ENCODE measurements around the gene DMBT1. TPM values are rescaled to one million over a fixed set of nuclear protein-coding genes. Genes with fewer than 3 reads are reported as not detected.

Gene DMBT1
- total and polyA plus RNA-seq, 4 donors = 0.03 TPM; not detected in 3

DNA sequence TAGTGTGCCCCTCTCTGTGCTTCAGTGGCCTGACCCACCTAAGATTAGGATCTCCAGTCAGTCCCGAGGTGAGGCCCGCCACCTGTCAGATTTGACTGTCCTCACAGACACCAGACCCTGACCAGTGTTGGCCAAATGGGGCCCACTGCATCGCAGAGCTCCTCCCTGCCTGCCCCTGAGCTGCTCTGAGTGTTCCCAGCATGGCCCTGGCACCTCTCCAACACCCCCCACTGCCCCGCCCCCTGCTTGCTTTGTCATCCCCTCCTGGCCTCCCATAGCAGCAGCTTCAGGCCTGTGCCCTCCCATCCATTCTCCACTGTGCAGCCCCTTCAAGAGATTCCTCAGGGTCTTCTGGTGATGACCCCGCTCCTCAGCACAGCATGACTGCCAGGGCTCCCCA is 71.5 kb downstream of the DMBT1 start:
- TF ChIP-seq EGR1 (IDR thresholded peaks at IDR 0.05; ENCODE audit: low read depth in 2 of 2) (no peak), JUND (IDR thresholded peaks at IDR 0.05) (no peak), RAD21 (IDR thresholded peaks at IDR 0.05) (no peak), SP1 (IDR thresholded peaks at IDR 0.05) (no peak), HNF4A (conservative IDR thresholded peaks at IDR 0.05) (no peak), FOXA1 (IDR thresholded peaks at IDR 0.05) (no peak), REST (IDR thresholded peaks at IDR 0.05) (no peak)
- TF ChIP-seq, protein P1, sequence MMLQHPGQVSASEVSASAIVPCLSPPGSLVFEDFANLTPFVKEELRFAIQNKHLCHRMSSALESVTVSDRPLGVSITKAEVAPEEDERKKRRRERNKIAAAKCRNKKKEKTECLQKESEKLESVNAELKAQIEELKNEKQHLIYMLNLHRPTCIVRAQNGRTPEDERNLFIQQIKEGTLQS (IDR thresholded peaks at IDR 0.05) = no peak
- no peak overlapping the region for H3K9ac ChIP-seq (ENCODE audit: low read depth in 1 of 2, low read length in 2 of 2)
- 73% methylated on average over 5 of the region's 5 CpGs for WGBS
- H3K27me3 ChIP-seq (ENCODE audit: control insufficient read depth in 4 of 4, insufficient read depth in 4 of 4, low read length in 3 of 4) = peaks cover 0 to 5% (median 0%) of the 10 kb centered on the region in 4 donors
- no peaks in the 10 kb centered on the region for H3K36me3 ChIP-seq (ENCODE audit: control insufficient read depth in 4 of 4, insufficient read depth in 3 of 4, low read depth in 1 of 4, low read length in 3 of 4)
- H3K9me3 ChIP-seq (ENCODE audit: control insufficient read depth in 4 of 4, low read length in 3 of 4) = no peaks in the 10 kb centered on the region
- no peak overlapping the region for H3K27ac ChIP-seq (ENCODE audit: low read depth in 1 of 2, low read length in 2 of 2)
- H3K4me1 ChIP-seq (ENCODE audit: control insufficient read depth in 4 of 4, insufficient read depth in 4 of 4, low read length in 3 of 4) = no peaks in the 10 kb centered on the region
- no peak for DNase-seq (ENCODE audit: low spot score)
- no peak overlapping the region for H3K4me3 ChIP-seq (ENCODE audit: low read depth in 1 of 3, low read length in 3 of 3)

GRCh38 chr10:122632576-122632975 is 72.0 kb downstream of the DMBT1 start:
- DNase-seq (ENCODE audit: low spot score) = no peak
- no peaks in the 10 kb centered on the region for H3K9me3 ChIP-seq (ENCODE audit: control insufficient read depth in 4 of 4, low read length in 3 of 4)
- no peaks in the 10 kb centered on the region for H3K36me3 ChIP-seq (ENCODE audit: control insufficient read depth in 4 of 4, insufficient read depth in 3 of 4, low read depth in 1 of 4, low read length in 3 of 4)
- WGBS = 65% methylated on average over 3 of the region's 3 CpGs
- no peak for TF ChIP-seq JUND (IDR thresholded peaks at IDR 0.05)
- TF ChIP-seq RAD21 (IDR thresholded peaks at IDR 0.05) = no peak
- no peak for TF ChIP-seq FOXA1 (IDR thresholded peaks at IDR 0.05)
- TF ChIP-seq REST (IDR thresholded peaks at IDR 0.05) = no peak
- TF ChIP-seq, protein P2, sequence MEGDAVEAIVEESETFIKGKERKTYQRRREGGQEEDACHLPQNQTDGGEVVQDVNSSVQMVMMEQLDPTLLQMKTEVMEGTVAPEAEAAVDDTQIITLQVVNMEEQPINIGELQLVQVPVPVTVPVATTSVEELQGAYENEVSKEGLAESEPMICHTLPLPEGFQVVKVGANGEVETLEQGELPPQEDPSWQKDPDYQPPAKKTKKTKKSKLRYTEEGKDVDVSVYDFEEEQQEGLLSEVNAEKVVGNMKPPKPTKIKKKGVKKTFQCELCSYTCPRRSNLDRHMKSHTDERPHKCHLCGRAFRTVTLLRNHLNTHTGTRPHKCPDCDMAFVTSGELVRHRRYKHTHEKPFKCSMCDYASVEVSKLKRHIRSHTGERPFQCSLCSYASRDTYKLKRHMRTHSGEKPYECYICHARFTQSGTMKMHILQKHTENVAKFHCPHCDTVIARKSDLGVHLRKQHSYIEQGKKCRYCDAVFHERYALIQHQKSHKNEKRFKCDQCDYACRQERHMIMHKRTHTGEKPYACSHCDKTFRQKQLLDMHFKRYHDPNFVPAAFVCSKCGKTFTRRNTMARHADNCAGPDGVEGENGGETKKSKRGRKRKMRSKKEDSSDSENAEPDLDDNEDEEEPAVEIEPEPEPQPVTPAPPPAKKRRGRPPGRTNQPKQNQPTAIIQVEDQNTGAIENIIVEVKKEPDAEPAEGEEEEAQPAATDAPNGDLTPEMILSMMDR (IDR thresholded peaks at IDR 0.05; ENCODE audit: low read depth, low read length, missing input control) = no peak
- TF ChIP-seq FOXA2 (IDR thresholded peaks at IDR 0.05) = no peak
- TF ChIP-seq TAF1 (conservative IDR thresholded peaks at IDR 0.05) = no peak
- TF ChIP-seq NR2F2 (IDR thresholded peaks at IDR 0.05) = no peak
- no peak for TF ChIP-seq YY1 (IDR thresholded peaks at IDR 0.05)
- no peak for TF ChIP-seq HNF4A (conservative IDR thresholded peaks at IDR 0.05)
- TF ChIP-seq MAX (IDR thresholded peaks at IDR 0.05) = no peak
- no peak for TF ChIP-seq SP1 (IDR thresholded peaks at IDR 0.05)
- peaks cover 0 to 5% (median 0%) of the 10 kb centered on the region in 4 donors for H3K27me3 ChIP-seq (ENCODE audit: control insufficient read depth in 4 of 4, insufficient read depth in 4 of 4, low read length in 3 of 4)
- no peak overlapping the region for H3K9ac ChIP-seq (ENCODE audit: low read depth in 1 of 2, low read length in 2 of 2)
- no peak overlapping the region for H3K27ac ChIP-seq (ENCODE audit: low read depth in 1 of 2, low read length in 2 of 2)
- no peaks in the 10 kb centered on the region for H3K4me1 ChIP-seq (ENCODE audit: control insufficient read depth in 4 of 4, insufficient read depth in 4 of 4, low read length in 3 of 4)
- H3K4me3 ChIP-seq (ENCODE audit: low read depth in 1 of 3, low read length in 3 of 3) = no peak overlapping the region

All from liver (tissue), 9 donors.